Lung microvascular endothelial cell (primary cell): ENCODE results near the gene STK32B. TPM values are rescaled to one million over a fixed set of nuclear protein-coding genes. Genes with fewer than 3 reads are reported as not detected.
A peak's percentile ranks its signal among the peaks of the same experiment; 100 is the strongest.

Experiments used
- DNase-seq, 2 donors: peaks; one replicate each; pipeline versions ENCODE4 v3.0.0 to v3.0.0-alpha.2; 2010; ENCODE audit warnings: low read depth in 2 of 2
- total RNA-seq: library from RNA; depleted of rRNA; stranded (reverse); fragments of >200 nt; gene quantifications from 2 replicates; pipeline ENCODE4 v1.2.1, GENCODE V29; 2014

The STK32B gene
- total RNA-seq, 1 donor from 2014 or later: 17.9 TPM

- DNase-seq: no peak
Measured at GRCh38 chr4:5122114-5122513, 70.8 kb downstream of the STK32B start.

- DNase-seq: no peak
Measured at GRCh38 chr4:5124876-5125275, 73.6 kb downstream of the STK32B start.

- no peak for DNase-seq
Measured at GRCh38 chr4:5125321-5125720, 74.0 kb downstream of the STK32B start.

GRCh38 chr4:5126231-5126630 is 75.0 kb downstream of the STK32B start:
- no peak for DNase-seq

GRCh38 chr4:5126857-5127256 is 75.6 kb downstream of the STK32B start:
- no peak for DNase-seq

GRCh38 chr4:5127556-5127955 is 76.3 kb downstream of the STK32B start:
- no peak for DNase-seq

GRCh38 chr4:5128569-5128968 is 77.3 kb downstream of the STK32B start:
- peak in 1 of 2 donors; percentile 60 for DNase-seq

- DNase-seq: peak; percentile 42 to 56
Measured at GRCh38 chr4:5133201-5133600, 81.9 kb downstream of the STK32B start.

- DNase-seq: no peak
Measured at GRCh38 chr4:5133933-5134594, 82.8 kb downstream of the STK32B start.

- DNase-seq: no peak
Measured at GRCh38 chr4:5134620-5135019, 83.3 kb downstream of the STK32B start.

GRCh38 chr4:5137226-5137625 is 85.9 kb downstream of the STK32B start:
- DNase-seq: no peak

GRCh38 chr4:5137927-5138326 is 86.6 kb downstream of the STK32B start:
- no peak for DNase-seq

- no peak for DNase-seq
Measured at GRCh38 chr4:5138389-5138788, 87.1 kb downstream of the STK32B start.

- DNase-seq: no peak
Measured at GRCh38 chr4:5139141-5139540, 87.9 kb downstream of the STK32B start.

- no peak for DNase-seq
Measured at GRCh38 chr4:5141802-5142201, 90.5 kb downstream of the STK32B start.

GRCh38 chr4:5142726-5143125 is 91.4 kb downstream of the STK32B start:
- DNase-seq: peak; percentile 72 to 78

- DNase-seq: no peak
Measured at GRCh38 chr4:5143306-5143861, 92.1 kb downstream of the STK32B start.

GRCh38 chr4:5143940-5144339 is 92.7 kb downstream of the STK32B start:
- no peak for DNase-seq

GRCh38 chr4:5144384-5144783 is 93.1 kb downstream of the STK32B start:
- DNase-seq: no peak

GRCh38 chr4:5146248-5146647 is 95.0 kb downstream of the STK32B start:
- DNase-seq: no peak

GRCh38 chr4:5152521-5152920 is 101.2 kb downstream of the STK32B start:
- DNase-seq: no peak

- DNase-seq: no peak
Measured at GRCh38 chr4:5156682-5157081, 105.4 kb downstream of the STK32B start.
